ENCODE measurements around the gene TRABD2A. TPM values are rescaled to one million over a fixed set of nuclear protein-coding genes. Genes with fewer than 3 reads are reported as not detected.

The TRABD2A gene
- total and polyA plus RNA-seq, 2 donors from 2014 or later, result 2.1 to 3.4 TPM

- peak overlapping the region in 2 of 3 donors; percentile 43 to 67 for H3K4me3 ChIP-seq (ENCODE audit: low read length in 3 of 3)
- DNase-seq (peak in 4 of 5 donors; percentile 18 to 73 (median 40)), FAIRE-seq (no peak)
- H3K9ac ChIP-seq (ENCODE audit: low read length in 3 of 3), result no peak overlapping the region
- intact Hi-C loops (cut with DNase I), result loop anchor here (10.0 kb wide), 1 partner anchor 385 kb away; no protein-coding TSS in a partner anchor
- H3K9me3 ChIP-seq (ENCODE audit: control insufficient read depth in 2 of 3, insufficient read depth in 1 of 3, low read length in 3 of 3), result no peaks in the 10 kb centered on the region
- TF ChIP-seq CTCF (IDR thresholded peaks at IDR 0.05; ENCODE audit: borderline replicate concordance, extremely low read depth, insufficient read depth), result no peak
- H3K36me3 ChIP-seq (ENCODE audit: control insufficient read depth in 2 of 3, insufficient read depth in 3 of 3, low read length in 3 of 3), result no peaks in the 10 kb centered on the region
- H3K4me1 ChIP-seq (ENCODE audit: control insufficient read depth in 2 of 3, insufficient read depth in 2 of 3, low read depth in 1 of 3, low read length in 3 of 3), result peaks cover 0 to 7% (median 0%) of the 10 kb centered on the region in 3 donors
- H3K27me3 ChIP-seq (ENCODE audit: control insufficient read depth, insufficient read depth, low read length), result peaks cover 18% of the 10 kb centered on the region
- H3K27ac ChIP-seq (ENCODE audit: low read depth in 2 of 2, low read length in 2 of 2), result no peak overlapping the region
Measured at GRCh38 chr2:84879584-84880394, 1.1 kb downstream of the TRABD2A start.

GRCh38 chr2:84878896-84879583, 1.8 kb downstream of the TRABD2A start:
- no peak for TF ChIP-seq CTCF (IDR thresholded peaks at IDR 0.05; ENCODE audit: borderline replicate concordance, extremely low read depth, insufficient read depth)
- intact Hi-C loops (cut with DNase I), result no loop called here
- Histone ChIP-seq H3K4me1 (ENCODE audit: control insufficient read depth in 2 of 3, insufficient read depth in 2 of 3, low read depth in 1 of 3, low read length in 3 of 3) (peaks cover 0 to 7% (median 0%) of the 10 kb centered on the region in 3 donors), H3K27ac (ENCODE audit: low read depth in 2 of 2, low read length in 2 of 2) (no peak overlapping the region), H3K27me3 (ENCODE audit: control insufficient read depth, insufficient read depth, low read length) (peaks cover 18% of the 10 kb centered on the region), H3K9ac (ENCODE audit: low read length in 3 of 3) (no peak overlapping the region), H3K36me3 (ENCODE audit: control insufficient read depth in 2 of 3, insufficient read depth in 3 of 3, low read length in 3 of 3) (no peaks in the 10 kb centered on the region), H3K9me3 (ENCODE audit: control insufficient read depth in 2 of 3, insufficient read depth in 1 of 3, low read length in 3 of 3) (no peaks in the 10 kb centered on the region), H3K4me3 (ENCODE audit: low read length in 3 of 3) (no peak overlapping the region)
- DNase-seq (no peak), FAIRE-seq (no peak)

- intact Hi-C loops (cut with DNase I), result no loop called here
- FAIRE-seq, result no peak
- Histone ChIP-seq H3K9me3 (ENCODE audit: control insufficient read depth in 2 of 3, insufficient read depth in 1 of 3, low read length in 3 of 3) (no peaks in the 10 kb centered on the region), H3K27me3 (ENCODE audit: control insufficient read depth, insufficient read depth, low read length) (peaks cover 18% of the 10 kb centered on the region), H3K27ac (ENCODE audit: low read depth in 2 of 2, low read length in 2 of 2) (no peak overlapping the region), H3K36me3 (ENCODE audit: control insufficient read depth in 2 of 3, insufficient read depth in 3 of 3, low read length in 3 of 3) (no peaks in the 10 kb centered on the region), H3K4me3 (ENCODE audit: low read length in 3 of 3) (no peak overlapping the region), H3K9ac (ENCODE audit: low read length in 3 of 3) (no peak overlapping the region), H3K4me1 (ENCODE audit: control insufficient read depth in 2 of 3, insufficient read depth in 2 of 3, low read depth in 1 of 3, low read length in 3 of 3) (peaks cover 0 to 7% (median 0%) of the 10 kb centered on the region in 3 donors)
- no peak for DNase-seq
- TF ChIP-seq CTCF (IDR thresholded peaks at IDR 0.05; ENCODE audit: borderline replicate concordance, extremely low read depth, insufficient read depth), result no peak
Measured at GRCh38 chr2:84878459-84878858, 2.4 kb downstream of the TRABD2A start.

Data from kidney (tissue), 14 donors.